Liver (tissue), 9 donors: ENCODE results near the gene ULK4. TPM values are rescaled to one million over a fixed set of nuclear protein-coding genes. Genes with fewer than 3 reads are reported as not detected.

ENCODE experiments used
- DNase-seq: peaks from one replicate; pipeline ENCODE4 v3.0.0-alpha.2; 2017; ENCODE audit warnings: low spot score
- H3K27ac ChIP-seq, 2 donors: one replicate each; pipeline ENCODE4 v1.7.0; 2013; ENCODE audit warnings: inconsistent platforms in 2 of 2, low read length in 2 of 2, control low read depth in 1 of 2, low read depth in 1 of 2, mild to moderate bottlenecking in 1 of 2
- H3K27me3 ChIP-seq, 4 donors: one replicate each; pipeline versions ENCODE4 v1.6.1 to v1.7.0; 2013; ENCODE audit warnings: low read length in 3 of 4, inconsistent platforms in 1 of 4, mild to moderate bottlenecking in 1 of 4, moderate library complexity in 1 of 4; ENCODE audit not compliant: control insufficient read depth in 4 of 4, insufficient read depth in 4 of 4
- H3K36me3 ChIP-seq, 4 donors: one replicate each; pipeline versions ENCODE4 v1.6.1 to v1.7.0; 2013; ENCODE audit warnings: low read length in 3 of 4, mild to moderate bottlenecking in 3 of 4, low read depth in 1 of 4, moderate library complexity in 1 of 4; ENCODE audit not compliant: control insufficient read depth in 4 of 4, insufficient read depth in 3 of 4
- H3K4me1 ChIP-seq, 4 donors: one replicate each; pipeline versions ENCODE4 v1.6.1 to v1.7.0; 2013; ENCODE audit warnings: low read length in 3 of 4, mild to moderate bottlenecking in 3 of 4, moderate library complexity in 1 of 4; ENCODE audit not compliant: control insufficient read depth in 4 of 4, insufficient read depth in 4 of 4
- H3K4me3 ChIP-seq, 3 donors: one replicate each; pipeline versions ENCODE4 v1.6.1 to v1.7.0; 2013; ENCODE audit warnings: low read length in 3 of 3, control low read depth in 1 of 3, low read depth in 1 of 3, mild to moderate bottlenecking in 1 of 3
- H3K9ac ChIP-seq, 2 donors: one replicate each; pipeline ENCODE4 v1.7.0; 2013; ENCODE audit warnings: low read length in 2 of 2, mild to moderate bottlenecking in 2 of 2, moderate library complexity in 2 of 2, control low read depth in 1 of 2, low read depth in 1 of 2
- H3K9me3 ChIP-seq, 4 donors: one replicate each; pipeline versions ENCODE4 v1.6.1 to v1.7.0; 2013; ENCODE audit warnings: low read length in 3 of 4; ENCODE audit not compliant: control insufficient read depth in 4 of 4
- CTCF ChIP-seq: fragments of 150-350 bp; IDR thresholded peaks from 2 replicates; pipeline ENCODE4 v1.5.1; 2017; ENCODE audit warnings: improper control_type of control experiment, low read depth, low read length; ENCODE audit not compliant: missing input control
- EGR1 ChIP-seq, 2 donors: IDR thresholded peaks; 2 replicates each; pipeline ENCODE4 v1.6.1; 2016 to 2018; ENCODE audit warnings: antibody characterized with exemption in 2 of 2, low read depth in 2 of 2
- FOXA1 ChIP-seq: IDR thresholded peaks from 2 replicates; pipeline ENCODE4 v1.6.1; 2016; ENCODE audit warnings: antibody characterized with exemption
- FOXA2 ChIP-seq: IDR thresholded peaks from 2 replicates; pipeline ENCODE4 v1.6.1; 2016; ENCODE audit warnings: antibody characterized with exemption
- GABPA ChIP-seq, 2 donors: IDR thresholded peaks in 1 of 2; conservative IDR thresholded peaks in 1 of 2; 2 replicates each; pipeline ENCODE4 v1.6.1; 2016; ENCODE audit warnings: antibody characterized with exemption in 2 of 2, mild to moderate bottlenecking in 1 of 2, moderate library complexity in 1 of 2
- HNF4A ChIP-seq, 2 donors: conservative IDR thresholded peaks; 2 replicates each; pipeline ENCODE4 v1.6.1; 2016; ENCODE audit warnings: antibody characterized with exemption in 2 of 2, mild to moderate bottlenecking in 2 of 2
- HNF4G ChIP-seq: IDR thresholded peaks from 2 replicates; pipeline ENCODE4 v1.6.1; 2016; ENCODE audit warnings: antibody characterized with exemption
- JUND ChIP-seq, 2 donors: IDR thresholded peaks; 2 replicates each; pipeline ENCODE4 v1.6.1; 2016; ENCODE audit warnings: antibody characterized with exemption in 2 of 2
- NR2F2 ChIP-seq: IDR thresholded peaks from 2 replicates; pipeline ENCODE4 v1.6.1; 2016; ENCODE audit warnings: antibody characterized with exemption
- RAD21 ChIP-seq, 2 donors: IDR thresholded peaks; 2 replicates each; pipeline ENCODE4 v1.6.1; 2016; ENCODE audit warnings: antibody characterized with exemption in 2 of 2, mild to moderate bottlenecking in 2 of 2
- RXRA ChIP-seq, 2 donors: IDR thresholded peaks; 2 replicates each; pipeline ENCODE4 v1.6.1; 2017 to 2018; ENCODE audit warnings: antibody characterized with exemption in 2 of 2, mild to moderate bottlenecking in 1 of 2
- SP1 ChIP-seq: IDR thresholded peaks from 2 replicates; pipeline ENCODE4 v1.6.1; 2018; ENCODE audit warnings: antibody characterized with exemption, mild to moderate bottlenecking
- TAF1 ChIP-seq: conservative IDR thresholded peaks from 2 replicates; pipeline ENCODE4 v1.6.1; 2016; ENCODE audit warnings: antibody characterized with exemption, mild to moderate bottlenecking
- YY1 ChIP-seq: IDR thresholded peaks from 2 replicates; pipeline ENCODE4 v1.6.1; 2016; ENCODE audit warnings: antibody characterized with exemption, mild to moderate bottlenecking
- WGBS: extraction: QIAGEN DNeasy Blood & Tissue Kit; methylation state at CpG from one replicate; pipeline ENCODE4 v1.1.7; 2013; 5-methylcytosine and 5-hydroxymethylcytosine counted together
- polyA plus RNA-seq, 2 donors: library from polyadenylated mRNA; stranded (reverse) in 1 of 2; unstranded in 1 of 2; fragments of 200-250 nt in 1 of 2; fragments of >200 nt in 1 of 2; fragmentation: Nextera tagmentation in 1 of 2; extraction: Ambion mirVana in 1 of 2; gene quantifications; one replicate each; pipeline versions ENCODE4 v1.2.1 to v1.2.3, GENCODE V29; 2013 to 2015
- total RNA-seq, 2 donors: library from RNA; depleted of rRNA; stranded (reverse); fragments of >200 nt; gene quantifications; one replicate each; pipeline ENCODE4 v1.2.3, GENCODE V29; 2014
- TF ChIP-seq, protein P1 (sequence below): IDR thresholded peaks from 2 replicates; pipeline ENCODE4 v1.6.1; 2016; ENCODE audit warnings: antibody characterized with exemption
- TF ChIP-seq, protein P2 (sequence below): IDR thresholded peaks from 2 replicates; pipeline ENCODE4 v1.6.1; 2016; ENCODE audit warnings: antibody characterized with exemption
- TF ChIP-seq, protein P3 (sequence below): IDR thresholded peaks from 2 replicates; pipeline ENCODE4 v1.6.1; 2016; ENCODE audit warnings: antibody characterized with exemption
- TF ChIP-seq, protein P4 (sequence below): IDR thresholded peaks from 2 replicates; pipeline ENCODE4 v1.6.1; 2016; ENCODE audit warnings: antibody characterized with exemption, mild to moderate bottlenecking
- donor health status: healthy.
- donor health status: healthy.
- donor health status: healthy.
- donor health status: healthy.
- donor health status: healthy.

Gene ULK4
- total and polyA plus RNA-seq, 4 donors = 1.1 to 11.5 (median 3.2) TPM

DNA sequence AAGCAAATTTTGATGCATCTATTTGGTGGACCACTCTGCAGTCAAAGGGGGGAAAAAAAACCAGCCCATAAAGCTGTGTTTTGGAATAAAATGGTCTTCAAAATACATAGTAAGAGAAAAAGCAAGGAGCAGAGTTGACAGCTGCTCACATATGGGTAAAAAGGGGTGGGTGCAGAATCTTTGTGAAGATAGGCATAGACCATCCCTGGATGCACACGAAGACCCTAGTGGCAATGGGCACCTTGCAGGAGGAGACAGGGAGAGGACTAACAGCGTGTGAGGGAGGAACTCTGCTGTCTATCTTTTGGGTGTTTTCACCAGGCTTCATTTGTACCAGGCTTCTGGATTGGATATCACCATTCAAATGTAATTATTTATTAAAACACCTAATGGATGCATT is 718.7 kb downstream of the ULK4 start (continued):
- TF ChIP-seq NR2F2 (no peak), SP1 (no peak), EGR1 (IDR thresholded peaks at IDR 0.05; ENCODE audit: low read depth in 2 of 2) (no peak), TAF1 (no peak), RAD21 (IDR thresholded peaks at IDR 0.05) (no peak), FOXA2 (no peak), FOXA1 (no peak), HNF4G (no peak)

DNA sequence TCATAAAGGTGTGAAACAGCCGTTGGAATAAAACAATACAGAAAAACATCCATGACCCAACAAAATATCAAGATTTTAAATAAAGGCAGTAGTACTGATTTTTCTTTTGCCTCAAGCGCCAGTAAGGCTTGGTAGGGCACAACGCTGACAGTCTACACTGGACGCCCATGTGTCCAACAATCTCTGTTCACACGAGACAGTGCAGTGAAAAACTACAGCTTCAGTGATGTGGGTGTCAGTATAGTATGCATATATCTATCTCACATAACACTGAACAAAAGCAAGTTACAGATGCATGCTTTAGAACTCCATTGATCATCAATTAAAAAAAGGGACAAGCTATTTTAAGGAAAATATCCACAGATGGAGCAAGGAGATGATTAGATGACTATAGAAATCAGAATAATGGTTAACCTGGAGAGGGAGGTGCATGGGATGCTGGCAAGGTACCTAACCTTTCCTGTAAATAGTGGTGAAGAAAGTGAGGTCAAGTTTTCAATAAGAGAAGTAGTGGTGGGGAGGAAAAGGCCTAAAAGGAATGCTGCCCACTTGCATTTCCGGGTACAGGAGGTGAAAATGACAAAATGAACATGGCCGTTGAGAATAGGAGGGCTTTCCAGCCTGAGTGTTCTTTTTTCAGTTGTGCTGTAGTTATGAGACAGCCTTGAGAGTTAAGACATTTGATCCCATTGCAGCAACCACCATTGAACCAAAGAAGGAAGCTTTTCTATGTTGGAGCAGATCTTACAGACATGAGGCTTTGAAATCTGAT is 719.9 kb downstream of the ULK4 start:
- TF ChIP-seq YY1 (no peak), EGR1 (IDR thresholded peaks at IDR 0.05; ENCODE audit: low read depth in 2 of 2) (no peak), GABPA (IDR thresholded peaks at IDR 0.05 in 1 of 2, conservative IDR thresholded peaks at IDR 0.05 in 1 of 2) (no peak), CTCF (no peak), FOXA2 (no peak), NR2F2 (no peak), FOXA1 (no peak), HNF4A (conservative IDR thresholded peaks at IDR 0.05) (no peak), RAD21 (IDR thresholded peaks at IDR 0.05) (no peak), TAF1 (no peak), RXRA (IDR thresholded peaks at IDR 0.05) (no peak), JUND (IDR thresholded peaks at IDR 0.05) (no peak), HNF4G (no peak), SP1 (no peak)
- TF ChIP-seq, protein P1, sequence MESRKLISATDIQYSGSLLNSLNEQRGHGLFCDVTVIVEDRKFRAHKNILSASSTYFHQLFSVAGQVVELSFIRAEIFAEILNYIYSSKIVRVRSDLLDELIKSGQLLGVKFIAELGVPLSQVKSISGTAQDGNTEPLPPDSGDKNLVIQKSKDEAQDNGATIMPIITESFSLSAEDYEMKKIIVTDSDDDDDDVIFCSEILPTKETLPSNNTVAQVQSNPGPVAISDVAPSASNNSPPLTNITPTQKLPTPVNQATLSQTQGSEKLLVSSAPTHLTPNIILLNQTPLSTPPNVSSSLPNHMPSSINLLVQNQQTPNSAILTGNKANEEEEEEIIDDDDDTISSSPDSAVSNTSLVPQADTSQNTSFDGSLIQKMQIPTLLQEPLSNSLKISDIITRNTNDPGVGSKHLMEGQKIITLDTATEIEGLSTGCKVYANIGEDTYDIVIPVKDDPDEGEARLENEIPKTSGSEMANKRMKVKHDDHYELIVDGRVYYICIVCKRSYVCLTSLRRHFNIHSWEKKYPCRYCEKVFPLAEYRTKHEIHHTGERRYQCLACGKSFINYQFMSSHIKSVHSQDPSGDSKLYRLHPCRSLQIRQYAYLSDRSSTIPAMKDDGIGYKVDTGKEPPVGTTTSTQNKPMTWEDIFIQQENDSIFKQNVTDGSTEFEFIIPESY = no peak
- TF ChIP-seq, protein P2, sequence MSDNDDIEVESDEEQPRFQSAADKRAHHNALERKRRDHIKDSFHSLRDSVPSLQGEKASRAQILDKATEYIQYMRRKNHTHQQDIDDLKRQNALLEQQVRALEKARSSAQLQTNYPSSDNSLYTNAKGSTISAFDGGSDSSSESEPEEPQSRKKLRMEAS = no peak
- TF ChIP-seq, protein P3, sequence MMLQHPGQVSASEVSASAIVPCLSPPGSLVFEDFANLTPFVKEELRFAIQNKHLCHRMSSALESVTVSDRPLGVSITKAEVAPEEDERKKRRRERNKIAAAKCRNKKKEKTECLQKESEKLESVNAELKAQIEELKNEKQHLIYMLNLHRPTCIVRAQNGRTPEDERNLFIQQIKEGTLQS = no peak
- TF ChIP-seq, protein P4, sequence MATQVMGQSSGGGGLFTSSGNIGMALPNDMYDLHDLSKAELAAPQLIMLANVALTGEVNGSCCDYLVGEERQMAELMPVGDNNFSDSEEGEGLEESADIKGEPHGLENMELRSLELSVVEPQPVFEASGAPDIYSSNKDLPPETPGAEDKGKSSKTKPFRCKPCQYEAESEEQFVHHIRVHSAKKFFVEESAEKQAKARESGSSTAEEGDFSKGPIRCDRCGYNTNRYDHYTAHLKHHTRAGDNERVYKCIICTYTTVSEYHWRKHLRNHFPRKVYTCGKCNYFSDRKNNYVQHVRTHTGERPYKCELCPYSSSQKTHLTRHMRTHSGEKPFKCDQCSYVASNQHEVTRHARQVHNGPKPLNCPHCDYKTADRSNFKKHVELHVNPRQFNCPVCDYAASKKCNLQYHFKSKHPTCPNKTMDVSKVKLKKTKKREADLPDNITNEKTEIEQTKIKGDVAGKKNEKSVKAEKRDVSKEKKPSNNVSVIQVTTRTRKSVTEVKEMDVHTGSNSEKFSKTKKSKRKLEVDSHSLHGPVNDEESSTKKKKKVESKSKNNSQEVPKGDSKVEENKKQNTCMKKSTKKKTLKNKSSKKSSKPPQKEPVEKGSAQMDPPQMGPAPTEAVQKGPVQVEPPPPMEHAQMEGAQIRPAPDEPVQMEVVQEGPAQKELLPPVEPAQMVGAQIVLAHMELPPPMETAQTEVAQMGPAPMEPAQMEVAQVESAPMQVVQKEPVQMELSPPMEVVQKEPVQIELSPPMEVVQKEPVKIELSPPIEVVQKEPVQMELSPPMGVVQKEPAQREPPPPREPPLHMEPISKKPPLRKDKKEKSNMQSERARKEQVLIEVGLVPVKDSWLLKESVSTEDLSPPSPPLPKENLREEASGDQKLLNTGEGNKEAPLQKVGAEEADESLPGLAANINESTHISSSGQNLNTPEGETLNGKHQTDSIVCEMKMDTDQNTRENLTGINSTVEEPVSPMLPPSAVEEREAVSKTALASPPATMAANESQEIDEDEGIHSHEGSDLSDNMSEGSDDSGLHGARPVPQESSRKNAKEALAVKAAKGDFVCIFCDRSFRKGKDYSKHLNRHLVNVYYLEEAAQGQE = no peak
- Histone ChIP-seq H3K27ac (no peak overlapping the region), H3K9me3 (no peaks in the 10 kb centered on the region), H3K9ac (no peak overlapping the region), H3K27me3 (no peaks in the 10 kb centered on the region), H3K36me3 (peaks cover 11 to 43% (median 33%) of the 10 kb centered on the region in 4 donors), H3K4me3 (no peak overlapping the region), H3K4me1 (no peaks in the 10 kb centered on the region)
- 93% methylated on average over 7 of the region's 7 CpGs for WGBS
- DNase-seq = no peak
